GM19455 (cell line): ENCODE data around the gene ZC3H7A.

Source experiments
- ATAC-seq: cut with Tn5 transposase; IDR thresholded peaks from one replicate; pipeline ENCODE4 v1.9.1; 2021; ENCODE audit not compliant: unreplicated experiment

ZC3H7A gene

DNA sequence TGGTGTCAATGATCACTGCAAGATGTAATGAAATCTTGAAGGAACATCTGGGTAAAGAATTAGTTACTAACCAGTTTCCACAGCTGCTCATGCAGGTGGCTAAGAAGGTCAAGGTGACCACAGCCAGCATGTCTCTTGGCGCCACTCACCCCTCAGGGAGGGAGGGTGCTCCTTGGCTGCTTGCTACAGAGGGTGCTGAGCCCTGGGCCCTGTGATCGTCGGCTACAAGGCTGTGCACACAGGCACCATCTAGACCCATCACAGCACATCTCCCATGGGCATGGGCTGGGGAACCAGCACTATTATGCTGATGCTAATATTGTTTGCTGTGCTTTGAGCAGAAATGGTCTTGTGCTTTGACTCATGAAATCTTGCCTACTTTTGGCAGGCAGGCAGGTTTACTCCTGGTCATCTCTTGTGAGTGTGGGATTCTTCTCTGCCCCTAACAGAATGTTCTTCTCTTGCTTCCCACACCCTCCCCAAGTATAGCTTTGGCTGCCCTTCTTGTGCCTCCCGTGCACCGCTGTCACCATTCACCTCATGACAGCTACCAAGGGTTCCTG lies 90.8 kb downstream of the ZC3H7A start:
- ATAC-seq = no peak

- no peak for ATAC-seq
Measured at GRCh38 chr16:11705311-11706025, 91.6 kb downstream of the ZC3H7A start.
